ENCODE data around the gene GARS1. TPM values are rescaled to one million over a fixed set of nuclear protein-coding genes. Genes with fewer than 3 reads are reported as not detected.

Gene GARS1
- total RNA-seq, 1 donor from 2014 or later, result 214 TPM

DNA sequence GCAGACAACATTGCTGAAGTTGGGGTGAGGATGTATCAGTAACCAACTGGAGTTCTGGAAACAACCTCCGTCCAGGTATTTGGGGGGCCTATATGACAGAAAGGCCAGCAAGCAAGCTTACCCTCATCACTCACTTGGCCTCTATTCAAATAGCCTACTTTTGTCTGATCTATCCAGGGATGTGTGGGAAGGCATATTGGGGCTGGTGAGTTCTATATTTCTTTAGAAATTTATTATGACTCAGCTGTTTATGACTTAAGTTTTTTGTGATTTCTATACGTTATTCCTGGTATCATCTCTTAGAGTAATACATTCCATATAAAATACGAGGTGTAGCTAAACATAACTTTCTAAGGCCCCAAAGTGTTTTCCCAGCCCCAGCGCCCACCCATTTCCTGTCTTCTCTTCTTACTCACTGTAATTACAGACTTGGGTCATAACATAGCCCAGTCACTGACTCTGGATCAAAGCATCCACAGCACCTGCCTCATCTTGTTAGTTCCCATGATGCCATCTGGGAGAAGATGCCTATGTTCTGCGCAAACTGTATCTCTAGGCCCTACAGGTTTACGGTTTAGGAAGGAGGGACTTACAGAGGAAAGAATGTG, 18.1 kb downstream of the GARS1 start:
- H3K4me1 Mint-ChIP-seq, result no peaks in the 10 kb centered on the region
- ATAC-seq (ENCODE audit: low read depth), result no peak
- no peak for TF ChIP-seq CTCF (IDR thresholded peaks at IDR 0.05)
- peaks cover 92% of the 10 kb centered on the region for H3K36me3 Mint-ChIP-seq (ENCODE audit: low read depth)
- H3K27ac Mint-ChIP-seq, result no peak overlapping the region
- intact Hi-C loops (cut with micrococcal nuclease), result no loop called here
- H3K9me3 Mint-ChIP-seq, result no peaks in the 10 kb centered on the region
- H3K4me3 Mint-ChIP-seq, result no peak overlapping the region
- H3K27me3 Mint-ChIP-seq, result no peaks in the 10 kb centered on the region
- DNase-seq, result no peak
- CTCF ChIA-PET, result no interaction called here
- POLR2A ChIA-PET, result no interaction called here

- Mint-ChIP-seq H3K9me3 (no peaks in the 10 kb centered on the region), H3K36me3 (ENCODE audit: low read depth) (peaks cover 90% of the 10 kb centered on the region), H3K4me3 (no peak overlapping the region), H3K27me3 (no peaks in the 10 kb centered on the region), H3K27ac (no peak overlapping the region), H3K4me1 (no peaks in the 10 kb centered on the region)
- ChIA-PET CTCF (interaction anchor here (0.6 kb wide), 1 partner anchor 697 kb away, joined by 3 read pairs; no protein-coding TSS in a partner anchor), POLR2A (no interaction called here)
- intact Hi-C loops (cut with micrococcal nuclease), result no loop called here
- no peak for TF ChIP-seq CTCF (IDR thresholded peaks at IDR 0.05)
- ATAC-seq (ENCODE audit: low read depth) (no peak), DNase-seq (no peak)
Measured at GRCh38 chr7:30613366-30614325, 19.0 kb downstream of the GARS1 start.

DNA sequence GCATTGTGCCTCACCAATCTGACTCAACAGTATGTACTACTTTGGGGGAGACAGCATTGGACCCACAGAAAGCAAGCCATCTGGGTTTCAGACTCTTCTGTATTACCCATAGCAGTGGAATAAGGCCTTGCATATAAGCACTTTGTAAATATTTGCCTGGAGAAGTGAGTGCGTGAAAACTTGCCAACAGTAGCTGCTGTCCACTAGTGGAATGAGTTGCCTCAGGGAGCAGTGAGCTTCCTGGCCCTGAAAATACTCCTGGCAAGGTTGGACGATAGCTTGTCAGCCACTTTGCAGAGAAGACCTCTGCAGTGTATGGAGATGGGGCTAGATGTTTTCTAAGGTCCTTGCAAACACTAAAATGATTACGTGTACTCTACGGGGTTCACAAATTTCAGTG, 21.6 kb downstream of the GARS1 start:
- Mint-ChIP-seq H3K9me3 (no peaks in the 10 kb centered on the region), H3K4me3 (no peak overlapping the region), H3K4me1 (no peaks in the 10 kb centered on the region), H3K36me3 (ENCODE audit: low read depth) (peaks cover 86% of the 10 kb centered on the region), H3K27ac (no peak overlapping the region), H3K27me3 (no peaks in the 10 kb centered on the region)
- ChIA-PET CTCF (no interaction called here), POLR2A (no interaction called here)
- TF ChIP-seq CTCF (IDR thresholded peaks at IDR 0.05), result no peak
- intact Hi-C loops (cut with micrococcal nuclease), result no loop called here
- ATAC-seq (ENCODE audit: low read depth) (no peak), DNase-seq (no peak)

GRCh38 chr7:30617359-30617758, 22.7 kb downstream of the GARS1 start:
- CTCF ChIA-PET, result no interaction called here
- Mint-ChIP-seq H3K27ac (no peak overlapping the region), H3K4me3 (no peak overlapping the region), H3K9me3 (no peaks in the 10 kb centered on the region), H3K36me3 (ENCODE audit: low read depth) (peaks cover 87% of the 10 kb centered on the region), H3K27me3 (no peaks in the 10 kb centered on the region), H3K4me1 (no peaks in the 10 kb centered on the region)
- TF ChIP-seq CTCF (IDR thresholded peaks at IDR 0.05), result no peak
- POLR2A ChIA-PET, result no interaction called here
- no peak for ATAC-seq (ENCODE audit: low read depth)
- no peak for DNase-seq
- intact Hi-C loops (cut with micrococcal nuclease), result no loop called here

GRCh38 chr7:30618080-30618676, 23.5 kb downstream of the GARS1 start:
- ATAC-seq (ENCODE audit: low read depth), result no peak
- Mint-ChIP-seq H3K9me3 (no peaks in the 10 kb centered on the region), H3K4me3 (no peak overlapping the region), H3K27ac (no peak overlapping the region), H3K36me3 (ENCODE audit: low read depth) (peaks cover 86% of the 10 kb centered on the region), H3K4me1 (no peaks in the 10 kb centered on the region), H3K27me3 (no peaks in the 10 kb centered on the region)
- TF ChIP-seq CTCF (IDR thresholded peaks at IDR 0.05), result no peak
- no peak for DNase-seq
- CTCF ChIA-PET, result no interaction called here
- POLR2A ChIA-PET, result no interaction called here
- intact Hi-C loops (cut with micrococcal nuclease), result no loop called here

Measured in activated B cell treated with CpG ODN at 0.5 μM for 24 hours (primary cell).